ENCODE data around the gene HBS1L.

Gene HBS1L

DNA sequence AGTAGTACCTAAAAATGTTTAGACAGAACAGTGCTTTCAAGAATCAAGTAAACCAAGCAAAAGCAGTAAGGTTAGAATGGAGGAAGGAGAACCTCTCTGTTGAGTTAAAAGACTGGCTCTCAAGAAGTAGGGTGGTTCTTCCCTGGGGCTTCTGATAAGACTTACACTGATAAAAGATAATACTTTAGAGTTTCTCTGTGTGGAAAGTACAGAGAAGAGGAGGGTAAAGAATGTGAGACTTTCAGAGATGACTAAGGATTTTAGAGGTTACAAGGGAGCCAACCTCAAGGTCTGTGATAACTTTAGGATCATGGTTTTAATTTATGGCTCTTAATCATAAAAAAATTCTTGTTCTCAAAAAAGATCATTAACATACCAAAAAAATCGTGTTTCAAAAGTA is 73.8 kb downstream of the HBS1L start:
- Histone ChIP-seq H3K9me2 (replicated peaks; ENCODE audit: control insufficient read depth, low read length) (no peaks in the 10 kb centered on the region), H3K4me2 (ENCODE audit: low read length) (no peak overlapping the region), H3K9me3 (ENCODE audit: control insufficient read depth, insufficient read depth, low read length) (no peaks in the 10 kb centered on the region), H3K36me3 (ENCODE audit: control insufficient read depth, low read length) (peaks cover 77% of the 10 kb centered on the region), H3K4me1 (ENCODE audit: control insufficient read depth, low read length) (no peaks in the 10 kb centered on the region), H3K79me2 (ENCODE audit: control insufficient read depth, low read length) (no peaks in the 10 kb centered on the region), H3K27ac (ENCODE audit: low read depth, low read length) (no peak overlapping the region), H3K4me3 (ENCODE audit: low read length) (no peak overlapping the region), H4K20me1 (ENCODE audit: control insufficient read depth, insufficient read depth, low read depth, low read length) (no peaks in the 10 kb centered on the region), H3F3A (ENCODE audit: control insufficient read depth, insufficient read depth) (no peaks in the 10 kb centered on the region), H3K27me3 (ENCODE audit: control insufficient read depth, low read length) (no peaks in the 10 kb centered on the region)
- no peak for TF ChIP-seq CTCF (IDR thresholded peaks at IDR 0.05; ENCODE audit: low read depth, low read length, poor library complexity, severe bottlenecking)
- TF ChIP-seq EZH2phosphoT487 (IDR thresholded peaks at IDR 0.05; ENCODE audit: borderline replicate concordance, low read length) = no peak

GRCh38 chr6:134979142-134979541 is 75.5 kb downstream of the HBS1L start:
- H3K4me3 ChIP-seq (ENCODE audit: low read length) = no peak overlapping the region
- peaks cover 77% of the 10 kb centered on the region for H3K36me3 ChIP-seq (ENCODE audit: control insufficient read depth, low read length)
- TF ChIP-seq EZH2phosphoT487 (IDR thresholded peaks at IDR 0.05; ENCODE audit: borderline replicate concordance, low read length) (no peak), CTCF (IDR thresholded peaks at IDR 0.05; ENCODE audit: low read depth, low read length, poor library complexity, severe bottlenecking) (no peak)

DNA sequence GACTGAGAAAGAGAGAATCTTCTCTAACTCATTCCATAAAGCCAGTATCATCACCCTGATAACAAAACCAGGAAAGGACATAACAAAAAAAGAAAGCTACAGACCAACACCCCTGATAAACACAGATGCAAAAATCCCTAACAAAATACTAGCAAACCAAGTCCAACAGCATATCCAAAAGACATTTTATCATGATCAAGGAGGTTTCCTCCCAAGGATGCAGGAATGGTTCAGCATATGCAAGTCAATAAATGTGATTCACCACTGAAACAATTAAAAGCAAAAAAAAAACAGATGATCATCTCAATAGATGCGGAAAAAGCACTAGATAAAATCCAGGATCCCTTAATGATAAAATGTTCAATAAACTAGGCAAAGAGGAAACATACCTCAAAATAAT is 80.3 kb downstream of the HBS1L start:
- no peaks in the 10 kb centered on the region for H3F3A ChIP-seq (ENCODE audit: control insufficient read depth, insufficient read depth)
- H3K79me2 ChIP-seq (ENCODE audit: control insufficient read depth, low read length) = no peaks in the 10 kb centered on the region
- no peak overlapping the region for H3K4me2 ChIP-seq (ENCODE audit: low read length)
- H3K9me3 ChIP-seq (ENCODE audit: control insufficient read depth, insufficient read depth, low read length) = no peaks in the 10 kb centered on the region
- no peak overlapping the region for H3K4me3 ChIP-seq (ENCODE audit: low read length)
- H3K27ac ChIP-seq (ENCODE audit: low read depth, low read length) = no peak overlapping the region
- no peaks in the 10 kb centered on the region for H3K27me3 ChIP-seq (ENCODE audit: control insufficient read depth, low read length)
- no peaks in the 10 kb centered on the region for H3K9me2 ChIP-seq (replicated peaks; ENCODE audit: control insufficient read depth, low read length)
- no peaks in the 10 kb centered on the region for H4K20me1 ChIP-seq (ENCODE audit: control insufficient read depth, insufficient read depth, low read depth, low read length)
- no peaks in the 10 kb centered on the region for H3K4me1 ChIP-seq (ENCODE audit: control insufficient read depth, low read length)
- TF ChIP-seq EZH2phosphoT487 (IDR thresholded peaks at IDR 0.05; ENCODE audit: borderline replicate concordance, low read length) = no peak
- TF ChIP-seq CTCF (IDR thresholded peaks at IDR 0.05; ENCODE audit: low read depth, low read length, poor library complexity, severe bottlenecking) = no peak
- H3K36me3 ChIP-seq (ENCODE audit: control insufficient read depth, low read length) = peaks cover 41% of the 10 kb centered on the region

More at GRCh38 chr6:134979142-134979541, 75.5 kb downstream of the HBS1L start:
- Histone ChIP-seq H3K27me3 (ENCODE audit: control insufficient read depth, low read length) (no peaks in the 10 kb centered on the region), H3K79me2 (ENCODE audit: control insufficient read depth, low read length) (no peaks in the 10 kb centered on the region), H3K9me3 (ENCODE audit: control insufficient read depth, insufficient read depth, low read length) (no peaks in the 10 kb centered on the region), H3K27ac (ENCODE audit: low read depth, low read length) (no peak overlapping the region), H3K4me2 (ENCODE audit: low read length) (no peak overlapping the region), H4K20me1 (ENCODE audit: control insufficient read depth, insufficient read depth, low read depth, low read length) (no peaks in the 10 kb centered on the region), H3K4me1 (ENCODE audit: control insufficient read depth, low read length) (no peaks in the 10 kb centered on the region), H3K9me2 (replicated peaks; ENCODE audit: control insufficient read depth, low read length) (no peaks in the 10 kb centered on the region), H3F3A (ENCODE audit: control insufficient read depth, insufficient read depth) (no peaks in the 10 kb centered on the region)

DNA sequence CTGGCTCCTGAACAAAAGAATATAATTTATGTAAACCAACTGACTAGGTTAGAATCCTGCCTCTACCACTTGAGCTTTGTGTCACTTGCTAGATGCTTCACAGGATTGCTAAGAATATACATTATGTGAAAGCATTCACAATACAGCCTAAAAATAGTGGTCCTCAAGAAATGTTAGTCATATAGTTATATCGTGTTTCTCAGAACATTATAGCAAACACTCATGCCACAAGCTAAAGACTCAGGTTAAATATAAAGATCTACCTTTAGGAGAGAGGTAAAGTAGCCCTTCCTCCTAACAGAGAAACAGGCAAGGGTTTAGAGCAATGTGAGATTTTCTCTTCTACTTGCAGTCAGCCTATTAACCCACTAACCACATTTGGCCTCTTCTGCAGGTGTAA is 86.9 kb downstream of the HBS1L start:
- H3K27ac ChIP-seq (ENCODE audit: low read depth, low read length) = no peak overlapping the region
- no peaks in the 10 kb centered on the region for H3K27me3 ChIP-seq (ENCODE audit: control insufficient read depth, low read length)
- peaks cover 36% of the 10 kb centered on the region for H3K36me3 ChIP-seq (ENCODE audit: control insufficient read depth, low read length)
- H3K4me1 ChIP-seq (ENCODE audit: control insufficient read depth, low read length) = no peaks in the 10 kb centered on the region
- no peaks in the 10 kb centered on the region for H3K79me2 ChIP-seq (ENCODE audit: control insufficient read depth, low read length)
- no peaks in the 10 kb centered on the region for H3F3A ChIP-seq (ENCODE audit: control insufficient read depth, insufficient read depth)
- no peak for TF ChIP-seq EZH2phosphoT487 (IDR thresholded peaks at IDR 0.05; ENCODE audit: borderline replicate concordance, low read length)
- TF ChIP-seq CTCF (IDR thresholded peaks at IDR 0.05; ENCODE audit: low read depth, low read length, poor library complexity, severe bottlenecking) = no peak
- no peak overlapping the region for H3K4me2 ChIP-seq (ENCODE audit: low read length)
- no peaks in the 10 kb centered on the region for H3K9me2 ChIP-seq (replicated peaks; ENCODE audit: control insufficient read depth, low read length)
- H3K4me3 ChIP-seq (ENCODE audit: low read length) = no peak overlapping the region
- no peaks in the 10 kb centered on the region for H4K20me1 ChIP-seq (ENCODE audit: control insufficient read depth, insufficient read depth, low read depth, low read length)
- H3K9me3 ChIP-seq (ENCODE audit: control insufficient read depth, insufficient read depth, low read length) = no peaks in the 10 kb centered on the region
